ENCODE data around the gene DNAJC5. TPM values are rescaled to one million over a fixed set of nuclear protein-coding genes. Genes with fewer than 3 reads are reported as not detected.
"Not testable (repeated sequence)": the region's sequence is repeated elsewhere in the genome, so short reads cannot be mapped to it uniquely, and the experiment has no call there.

DNAJC5 gene
- total RNA-seq, 2 donors from 2014 or later: 55.3 to 79.4 TPM

GRCh38 chr20:63860325-63861051 lies 34.4 kb upstream of the DNAJC5 start:
- intact Hi-C loops (cut with DNase I, micrococcal nuclease): no loop called here
- ATAC-seq: no peak
- DNase-seq: no peak

- ATAC-seq (no peak), DNase-seq (no peak)
- intact Hi-C loops (cut with DNase I, micrococcal nuclease): no loop called here
These were observed 33.5 kb upstream of the DNAJC5 start, which contains the start of gene ABHD16B for GRCh38 chr20:63861365-63861934. Gene ABHD16B (plus strand): TSS chr20:63861498. CDS start chr20:63861541, 43 bp downstream.

GRCh38 chr20:63861981-63862901 lies 32.7 kb upstream of the DNAJC5 start:
- intact Hi-C loops (cut with DNase I, micrococcal nuclease): no loop called here
- DNase-seq (no peak), ATAC-seq (no peak)

- no peak for ATAC-seq
- intact Hi-C loops (cut with DNase I, micrococcal nuclease): no loop called here
These were observed 31.7 kb upstream of the DNAJC5 start for GRCh38 chr20:63863021-63863797.

GRCh38 chr20:63863798-63864544 lies 31.0 kb upstream of the DNAJC5 start:
- DNase-seq: peak; percentile 90 to 92
- intact Hi-C loops (cut with DNase I, micrococcal nuclease): no loop called here
- peak; percentile 77 for ATAC-seq

More at GRCh38 chr20:63863021-63863797, 31.7 kb upstream of the DNAJC5 start:
- DNase-seq: no peak

- ATAC-seq: no peak
- intact Hi-C loops (cut with DNase I, micrococcal nuclease): no loop called here
- DNase-seq: no peak
These were observed 30.4 kb upstream of the DNAJC5 start for GRCh38 chr20:63864545-63864977.

- DNase-seq (peak; percentile 98 to 99), ATAC-seq (peak; percentile 82)
- intact Hi-C loops (cut with DNase I, micrococcal nuclease): no loop called here
These were observed 29.8 kb upstream of the DNAJC5 start, which contains the start of gene TPD52L2 for GRCh38 chr20:63864978-63865640. Gene TPD52L2 (plus strand): TSS chr20:63865270. CDS start chr20:63865366, 96 bp downstream.

GRCh38 chr20:63867042-63867441 lies 27.9 kb upstream of the DNAJC5 start:
- intact Hi-C loops (cut with DNase I, micrococcal nuclease); ATAC-seq; DNase-seq: not testable (repeated sequence)

- DNase-seq (no peak), ATAC-seq (no peak)
- intact Hi-C loops (cut with DNase I, micrococcal nuclease): no loop called here
These were observed 26.7 kb upstream of the DNAJC5 start for GRCh38 chr20:63868264-63868663.

GRCh38 chr20:63873477-63873971 lies 21.4 kb upstream of the DNAJC5 start:
- DNase-seq: no peak
- intact Hi-C loops (cut with DNase I, micrococcal nuclease): no loop called here
- ATAC-seq: peak; percentile 20

- intact Hi-C loops (cut with DNase I, micrococcal nuclease); DNase-seq; ATAC-seq: not testable (repeated sequence)
These were observed 20.7 kb upstream of the DNAJC5 start for GRCh38 chr20:63874241-63874640.

- DNase-seq (no peak), ATAC-seq (no peak)
- intact Hi-C loops (cut with DNase I, micrococcal nuclease): no loop called here
These were observed 18.4 kb upstream of the DNAJC5 start for GRCh38 chr20:63876489-63877036.

- DNase-seq (no peak), ATAC-seq (no peak)
- intact Hi-C loops (cut with DNase I, micrococcal nuclease): no loop called here
These were observed 17.0 kb upstream of the DNAJC5 start for GRCh38 chr20:63877755-63878470.

GRCh38 chr20:63878899-63879663 lies 15.8 kb upstream of the DNAJC5 start:
- ATAC-seq (no peak), DNase-seq (no peak)
- intact Hi-C loops (cut with DNase I, micrococcal nuclease): no loop called here

GRCh38 chr20:63880901-63881300 lies 14.0 kb upstream of the DNAJC5 start:
- intact Hi-C loops (cut with DNase I, micrococcal nuclease); ATAC-seq; DNase-seq: not testable (repeated sequence)
